ENCODE results near the gene SLC7A9.

Gene SLC7A9

DNA sequence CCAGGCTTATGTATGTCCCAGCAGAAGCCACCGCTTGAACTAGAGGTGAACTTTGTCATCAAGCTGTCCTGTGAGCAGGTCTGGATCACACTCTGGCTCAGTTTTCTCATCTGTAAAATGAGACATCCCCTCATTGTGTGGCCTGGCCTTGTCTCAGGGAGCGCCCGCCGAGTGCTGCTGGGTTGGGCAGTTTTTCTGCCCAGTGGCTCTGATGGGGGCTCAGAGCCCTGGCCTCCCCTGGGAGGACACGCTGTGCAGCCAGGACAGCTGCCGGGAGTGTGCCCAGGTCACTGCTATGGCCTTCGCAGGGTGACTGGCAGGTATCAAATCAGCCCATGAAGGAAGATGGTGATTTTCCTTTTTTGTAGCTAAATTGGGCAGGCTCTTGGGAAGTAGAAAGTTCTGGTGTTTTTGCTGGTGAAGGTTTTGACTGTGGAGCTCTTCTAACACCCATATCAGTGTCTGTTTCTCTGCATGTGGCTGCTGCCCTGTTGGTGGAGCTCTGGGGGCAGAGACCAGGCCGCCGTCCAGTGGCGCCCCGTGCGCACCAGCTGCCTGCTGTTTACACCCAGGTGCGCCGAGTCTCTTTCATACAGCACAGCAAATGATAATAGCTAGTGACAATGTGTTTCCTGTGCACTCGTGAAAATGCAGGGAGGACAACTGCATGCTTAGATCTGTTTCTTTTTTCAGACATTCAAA, 40.8 kb downstream of the SLC7A9 start:
- DNase-seq (ENCODE audit: low read depth in 2 of 2): no peak

DNA sequence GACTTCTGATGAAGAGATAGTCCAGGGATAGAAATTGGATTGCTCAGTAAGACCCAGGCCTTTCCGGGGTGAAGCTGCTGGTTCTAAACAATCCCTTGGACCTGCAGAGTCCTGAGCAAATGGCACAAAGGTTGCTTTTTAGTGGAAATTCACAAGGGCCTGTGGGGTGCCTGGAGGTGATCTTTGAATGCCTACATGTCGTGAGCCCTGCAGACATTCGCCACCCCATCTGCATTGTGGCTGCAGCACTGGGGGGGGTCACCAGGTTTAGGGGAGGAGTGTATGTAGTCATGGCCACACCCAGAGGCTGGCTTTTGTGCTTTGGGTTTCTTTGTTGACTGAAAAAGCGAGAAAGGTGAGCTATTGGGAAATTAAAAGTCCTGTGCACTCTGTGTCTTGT, 41.4 kb downstream of the SLC7A9 start:
- no peak for DNase-seq (ENCODE audit: low read depth in 2 of 2)

DNA sequence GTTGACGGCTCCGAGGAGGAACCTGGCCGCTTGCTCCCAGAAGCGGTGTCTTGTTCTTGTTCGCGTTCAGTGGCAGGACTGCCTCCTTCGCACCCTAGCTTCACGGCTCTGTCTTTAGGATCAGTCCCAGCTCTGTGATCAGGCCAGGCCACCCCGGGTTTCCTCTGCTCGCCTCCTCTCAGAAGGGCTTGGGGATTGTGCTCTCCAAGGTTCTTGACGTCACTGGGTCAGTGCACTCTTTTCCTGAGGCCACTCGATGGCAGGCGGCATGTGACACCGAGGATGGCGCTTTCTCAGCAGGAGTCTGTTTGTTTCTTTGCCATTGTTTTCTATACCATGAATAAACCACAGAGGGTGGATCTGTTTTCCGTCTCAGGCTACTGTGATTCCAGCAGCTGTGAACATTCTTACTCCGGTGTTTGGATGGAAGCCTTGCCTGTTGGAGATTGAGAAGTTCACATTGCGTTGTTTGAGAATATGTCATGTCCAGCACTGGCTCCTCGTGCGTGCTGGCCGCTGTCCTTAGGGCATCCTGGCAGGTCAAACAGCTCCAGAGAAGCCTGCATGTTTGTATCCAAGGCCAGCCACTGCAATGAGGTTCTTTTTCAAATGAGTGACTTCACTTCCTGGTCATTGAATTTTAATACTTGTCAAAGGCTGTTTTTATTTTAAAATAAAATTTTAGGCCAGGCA, 44.5 kb downstream of the SLC7A9 start:
- DNase-seq (ENCODE audit: low read depth in 2 of 2): no peak

DNA sequence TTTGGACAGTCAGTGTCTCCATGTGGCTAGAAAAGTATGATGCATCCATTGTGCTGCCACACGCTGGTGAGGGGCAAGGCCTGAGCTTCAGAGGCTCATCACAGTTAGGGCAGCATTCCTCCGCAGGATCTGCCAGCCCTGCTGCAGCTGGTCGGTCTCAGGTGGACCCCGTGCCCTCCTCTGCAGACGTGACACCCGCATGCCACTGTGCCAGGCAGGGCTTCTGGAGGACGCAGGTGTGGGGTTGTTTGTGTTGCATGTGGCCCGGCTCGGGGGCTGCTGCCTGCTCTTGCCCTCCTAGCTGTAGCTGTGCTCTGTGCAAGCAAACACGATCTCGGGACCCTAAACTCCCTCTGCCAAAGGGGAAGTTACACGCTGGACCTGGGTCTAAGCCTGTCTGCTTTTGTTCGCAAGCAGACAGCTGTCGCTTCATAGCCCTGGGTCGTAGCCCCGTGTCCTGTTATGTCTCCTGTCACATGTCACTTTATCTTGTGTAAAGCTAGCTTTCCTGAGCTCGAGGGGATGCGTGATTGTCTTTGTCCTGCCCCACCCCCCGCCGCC, 45.3 kb downstream of the SLC7A9 start:
- DNase-seq (ENCODE audit: low read depth in 2 of 2): no peak

DNA sequence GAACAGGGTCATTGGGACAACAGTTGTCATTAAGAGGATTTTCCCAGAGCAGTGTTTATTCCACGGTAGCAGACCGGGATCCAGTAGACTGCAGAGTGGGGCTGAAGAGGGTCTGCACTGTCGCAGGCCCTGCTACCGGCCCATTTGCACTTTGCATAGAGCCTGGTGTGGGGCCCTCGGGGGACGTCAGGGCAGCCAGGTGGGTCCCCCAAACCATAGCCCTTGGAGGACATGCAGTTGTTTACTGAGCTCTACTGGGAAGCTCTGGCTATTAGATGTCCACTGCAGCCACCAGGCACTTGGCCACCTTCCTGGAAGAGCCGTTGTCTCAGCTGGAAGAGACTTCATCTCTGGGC, 45.8 kb downstream of the SLC7A9 start:
- no peak for DNase-seq (ENCODE audit: low read depth in 2 of 2)

DNA sequence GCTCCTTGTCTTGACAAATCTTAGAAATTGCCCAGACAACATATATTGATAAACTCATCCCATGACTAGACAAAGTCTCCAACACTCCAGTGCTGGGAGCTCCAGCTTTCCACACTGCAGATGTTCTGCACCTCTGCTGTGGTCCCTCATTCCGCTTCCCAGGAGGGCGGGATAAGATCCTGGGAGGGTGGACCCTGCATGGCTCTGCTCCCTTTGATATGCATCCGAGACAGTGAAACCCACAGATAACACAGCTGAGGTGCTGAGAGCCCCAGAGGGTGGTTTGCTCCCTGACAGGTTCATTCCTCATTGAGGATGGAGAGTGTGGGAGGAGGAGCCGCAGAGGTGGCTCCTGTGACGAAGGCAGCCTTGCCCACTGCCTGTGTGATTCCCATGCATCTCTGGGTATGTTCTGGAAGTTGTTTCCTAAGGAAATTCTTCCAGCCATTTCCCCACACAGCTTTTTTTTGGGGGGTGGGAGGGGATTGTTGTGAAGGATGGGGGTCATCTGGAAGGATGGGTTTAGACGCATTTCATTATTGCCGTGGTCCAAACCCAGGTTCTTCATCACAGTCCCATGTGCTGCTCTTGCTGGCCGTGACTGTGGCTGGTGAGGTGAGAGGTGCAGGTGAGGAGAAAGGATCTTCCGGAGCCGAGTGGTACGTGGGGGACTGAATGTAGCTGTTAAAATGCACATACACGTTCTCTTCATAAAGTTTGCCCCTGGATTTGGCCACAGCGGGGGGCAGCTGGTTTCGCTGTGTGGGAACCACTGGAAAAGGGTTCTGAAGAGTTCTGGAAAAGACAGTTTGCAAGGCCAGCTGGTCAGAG, 46.4 kb downstream of the SLC7A9 start:
- DNase-seq (ENCODE audit: low read depth in 2 of 2): no peak

DNA sequence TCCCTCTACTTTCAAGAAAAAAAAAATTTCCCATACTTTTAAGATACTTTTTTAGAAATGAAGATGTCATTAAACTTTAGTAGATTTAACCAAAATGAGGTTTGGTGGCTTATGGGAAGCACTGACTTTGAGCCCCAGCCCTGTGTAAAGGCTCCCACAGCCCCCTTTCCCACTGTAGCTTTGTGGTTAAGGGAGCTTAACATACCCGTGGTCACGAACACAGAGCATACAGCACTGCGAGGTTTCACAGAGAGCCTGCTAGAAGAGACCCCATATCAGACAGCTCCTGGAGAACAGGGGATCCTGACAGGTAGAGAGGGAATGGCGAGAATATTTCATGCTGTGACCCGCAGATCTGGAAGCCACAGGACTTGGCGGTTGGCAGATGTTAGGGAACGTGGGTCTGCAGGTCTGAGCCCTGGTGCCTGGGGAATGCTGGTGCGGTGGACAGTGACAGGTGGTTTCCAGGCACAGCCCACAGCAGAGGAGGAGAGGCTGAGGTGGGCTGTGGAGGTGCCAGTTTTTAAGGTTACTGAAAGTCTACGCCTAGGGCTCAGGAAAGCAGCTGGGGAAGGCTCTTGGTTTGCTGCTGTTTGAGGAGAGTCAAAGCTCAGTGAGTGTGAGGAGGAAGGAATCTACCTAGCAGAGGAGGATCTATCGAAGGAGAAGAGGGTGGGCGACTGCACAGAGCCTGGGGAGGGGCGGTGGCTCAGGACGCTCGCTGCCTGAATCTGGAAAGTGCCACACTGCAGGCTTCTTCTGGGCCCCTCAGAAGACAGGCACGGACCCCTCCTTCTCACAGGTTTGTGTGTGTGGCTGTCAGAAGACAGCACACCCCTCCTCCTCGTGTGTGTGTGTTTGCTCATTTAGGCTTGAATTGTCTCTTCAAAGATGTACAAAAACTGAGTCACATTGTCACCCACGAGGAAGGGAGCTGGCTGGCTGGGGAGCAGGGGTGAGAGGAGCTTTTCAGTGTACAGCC, 49.9 kb downstream of the SLC7A9 start:
- no peak for DNase-seq (ENCODE audit: low read depth in 2 of 2)

DNA sequence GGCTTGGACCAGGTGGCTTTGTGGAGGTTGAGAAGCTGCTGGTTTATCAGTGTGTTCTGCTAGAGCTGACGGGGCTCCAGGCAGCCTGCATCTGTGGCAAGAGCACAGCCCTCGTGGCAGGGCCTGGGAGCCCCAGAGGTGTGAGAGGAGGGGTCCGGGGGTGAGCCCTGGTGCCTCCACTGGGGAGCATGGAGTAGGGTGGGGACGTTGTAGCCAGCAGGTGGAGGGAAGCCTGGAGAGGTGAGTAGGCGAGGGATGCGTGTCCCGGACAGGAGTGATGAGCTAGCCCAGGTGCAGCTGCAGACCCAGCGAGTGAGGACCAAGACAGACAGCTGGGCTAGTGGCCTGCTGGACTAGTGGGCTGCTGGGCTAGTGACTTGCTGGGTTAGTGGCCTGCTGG, 51.0 kb downstream of the SLC7A9 start:
- no peak for DNase-seq (ENCODE audit: low read depth in 2 of 2)

DNA sequence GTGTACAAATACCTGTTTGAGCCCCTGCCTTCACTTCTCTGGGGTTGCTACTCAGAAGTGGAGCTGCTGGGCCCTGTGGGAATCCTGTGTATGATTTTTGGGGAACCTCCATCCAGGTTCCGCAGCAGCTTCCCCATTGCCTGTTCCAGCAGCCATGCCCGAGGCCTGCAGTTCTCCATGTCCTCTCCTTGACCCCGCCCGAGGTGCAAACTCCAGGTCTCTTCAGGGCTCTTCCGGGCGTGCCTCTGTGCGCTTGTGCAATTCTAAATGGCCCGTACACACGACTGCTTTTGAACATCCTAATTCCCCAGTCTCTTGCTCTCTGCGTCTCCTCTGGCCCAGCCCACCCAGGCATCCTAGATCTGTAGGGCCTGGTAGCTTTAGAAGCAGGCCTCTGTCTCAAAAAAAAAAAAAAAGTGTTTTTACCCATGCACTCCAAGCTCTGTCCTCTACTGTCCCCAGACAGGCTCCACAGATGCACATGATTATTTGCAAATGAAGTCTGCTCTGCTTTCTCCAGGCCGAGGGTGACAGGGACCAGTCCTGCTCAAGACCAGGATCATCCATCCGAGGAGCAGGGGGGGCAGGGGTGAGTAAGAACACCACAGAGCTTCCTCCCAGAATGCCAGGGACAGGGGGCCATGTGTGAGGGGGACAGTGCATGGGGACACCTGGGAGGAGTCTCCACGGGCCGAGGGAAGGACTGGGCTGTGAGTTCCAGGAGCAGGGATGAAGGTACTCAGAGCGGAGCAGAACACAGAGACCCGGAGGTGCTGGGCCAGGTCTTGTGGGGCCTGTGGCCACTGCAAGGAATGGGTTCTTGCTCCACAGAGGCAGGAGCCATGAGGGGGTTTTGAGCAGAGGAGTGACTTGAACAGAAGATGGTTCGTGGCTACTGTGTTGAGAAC, 51.7 kb downstream of the SLC7A9 start:
- DNase-seq (ENCODE audit: low read depth in 2 of 2): no peak

DNA sequence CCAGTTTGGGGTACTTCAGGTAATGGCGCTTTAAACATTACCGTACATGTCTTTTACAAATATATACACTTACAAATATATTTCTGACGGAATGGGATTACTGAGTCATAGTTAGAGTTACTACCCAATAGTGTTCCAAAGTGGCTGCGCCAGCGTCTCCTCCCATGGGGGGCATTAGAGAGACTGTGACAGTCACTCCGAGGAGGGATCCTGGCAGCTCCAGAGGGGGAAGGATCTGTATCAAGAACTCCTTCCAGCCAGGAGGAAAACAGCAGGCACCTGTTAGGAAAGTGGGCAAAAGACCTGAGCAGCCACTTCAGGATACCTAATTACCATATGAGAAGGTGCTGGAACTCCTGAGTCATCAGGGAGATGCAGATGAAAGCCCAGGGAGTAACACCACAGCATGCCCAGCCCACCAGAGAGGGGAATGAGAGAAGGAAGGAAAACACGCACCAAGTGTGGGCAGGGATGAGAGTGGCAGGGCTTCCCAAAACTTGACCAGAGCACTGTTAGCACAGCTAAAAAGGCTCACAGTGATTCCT, 52.9 kb downstream of the SLC7A9 start:
- DNase-seq (ENCODE audit: low read depth in 2 of 2): no peak

DNA sequence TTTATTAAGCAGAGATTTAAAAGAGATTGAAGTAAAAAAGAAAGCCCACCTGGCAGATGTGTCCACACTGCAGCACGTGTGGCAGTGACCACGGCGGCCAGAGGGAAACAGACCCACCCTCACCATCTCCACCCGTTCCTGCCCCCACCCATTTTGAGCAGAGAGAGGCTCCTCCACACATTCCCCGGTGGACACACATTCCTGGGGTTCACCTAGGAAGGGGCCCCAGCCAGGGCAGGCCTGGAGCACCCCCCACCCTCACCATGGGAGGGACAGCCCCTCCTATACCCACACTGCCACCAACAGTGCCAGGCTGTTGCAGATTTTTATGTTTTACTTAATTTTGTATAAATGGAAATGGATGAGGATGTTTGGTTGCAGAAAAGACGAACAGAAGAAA, 54.9 kb downstream of the SLC7A9 start:
- DNase-seq (ENCODE audit: low read depth in 2 of 2): no peak

DNA sequence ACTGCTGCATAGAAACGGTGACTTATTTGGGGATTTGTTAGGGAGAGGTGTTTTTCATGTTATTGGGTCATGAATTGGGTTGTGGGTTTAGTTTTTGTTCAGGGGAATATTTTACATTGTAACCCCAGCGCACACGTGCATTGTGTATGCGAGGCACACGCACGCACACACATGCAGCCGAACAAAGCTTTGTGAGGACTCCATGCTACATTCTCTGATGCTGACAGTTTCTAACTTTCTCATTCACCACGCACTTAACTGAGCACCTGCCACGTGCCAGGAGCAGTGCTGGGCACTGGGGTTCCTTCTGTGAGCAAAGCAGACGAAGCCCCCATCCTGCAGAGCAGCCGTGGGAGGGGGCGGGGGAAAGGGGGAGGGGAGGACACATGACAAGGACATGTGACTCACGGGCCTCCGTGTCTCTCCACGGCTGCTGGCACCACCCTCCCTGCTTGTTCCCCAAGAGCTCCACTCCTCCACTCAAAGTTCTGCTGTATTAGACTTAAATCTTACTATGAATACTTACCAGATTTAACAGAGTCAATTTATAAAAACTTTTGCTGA, 55.6 kb downstream of the SLC7A9 start:
- DNase-seq (ENCODE audit: low read depth in 2 of 2): no peak

DNA sequence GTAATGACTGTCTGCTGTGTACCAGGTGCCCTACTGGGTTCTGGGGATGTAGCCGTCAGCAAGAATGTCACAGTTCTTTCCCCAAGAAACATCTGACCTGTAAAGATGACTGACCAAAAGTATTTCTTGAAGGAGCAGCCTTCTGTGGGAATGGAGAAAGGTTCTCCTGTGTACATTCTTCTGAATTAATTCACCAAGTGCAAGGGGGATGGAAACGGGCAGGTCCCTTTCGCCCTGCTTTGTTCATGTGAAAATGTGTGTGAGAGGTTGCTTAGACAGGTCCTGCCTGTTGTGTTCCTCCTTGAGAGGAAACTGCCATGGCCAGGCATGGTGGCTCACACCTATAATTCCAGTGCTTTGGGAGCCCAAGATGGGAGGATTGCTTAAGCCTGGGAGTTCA, 57.0 kb downstream of the SLC7A9 start:
- no peak for DNase-seq (ENCODE audit: low read depth in 2 of 2)

DNA sequence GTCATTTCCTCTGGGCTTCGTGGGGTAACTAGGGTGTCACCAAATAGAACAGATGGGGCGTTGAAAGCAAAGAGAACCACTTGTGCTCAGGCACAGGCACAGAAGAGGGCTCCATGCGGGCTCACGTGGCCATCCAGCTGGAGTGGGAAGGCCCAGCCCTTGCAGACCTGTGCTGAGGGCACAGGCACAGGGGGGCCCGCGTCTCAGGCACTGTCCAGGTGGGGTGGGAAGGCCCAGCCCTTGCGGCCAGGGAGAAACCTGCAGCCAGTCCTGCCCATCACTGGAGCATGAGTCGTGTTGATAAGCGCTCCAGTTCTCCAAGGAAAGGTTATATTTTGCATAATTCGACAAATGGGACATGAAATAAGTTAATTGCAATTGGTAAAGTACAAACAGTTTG, 57.5 kb downstream of the SLC7A9 start:
- no peak for DNase-seq (ENCODE audit: low read depth in 2 of 2)

DNA sequence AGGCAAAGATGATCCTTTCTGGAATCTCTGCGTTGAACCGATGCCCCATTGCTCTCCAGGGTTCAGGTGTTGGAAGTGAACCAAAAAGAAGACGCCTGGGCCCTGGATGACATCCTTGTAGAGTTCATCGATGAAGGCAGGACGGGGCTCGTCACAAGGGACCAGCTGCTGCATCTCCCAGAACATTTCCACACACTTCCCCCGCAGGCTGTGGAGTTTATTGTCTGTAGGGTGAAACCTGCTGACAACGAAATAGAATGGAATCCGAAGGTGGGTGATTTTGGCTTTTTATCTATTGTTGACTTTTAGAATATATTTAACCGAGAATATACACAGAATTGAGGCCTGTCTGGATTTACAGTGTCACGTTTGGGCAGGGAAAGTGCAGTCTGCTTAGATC, 58.4 kb downstream of the SLC7A9 start:
- no peak for DNase-seq (ENCODE audit: low read depth in 2 of 2)

DNA sequence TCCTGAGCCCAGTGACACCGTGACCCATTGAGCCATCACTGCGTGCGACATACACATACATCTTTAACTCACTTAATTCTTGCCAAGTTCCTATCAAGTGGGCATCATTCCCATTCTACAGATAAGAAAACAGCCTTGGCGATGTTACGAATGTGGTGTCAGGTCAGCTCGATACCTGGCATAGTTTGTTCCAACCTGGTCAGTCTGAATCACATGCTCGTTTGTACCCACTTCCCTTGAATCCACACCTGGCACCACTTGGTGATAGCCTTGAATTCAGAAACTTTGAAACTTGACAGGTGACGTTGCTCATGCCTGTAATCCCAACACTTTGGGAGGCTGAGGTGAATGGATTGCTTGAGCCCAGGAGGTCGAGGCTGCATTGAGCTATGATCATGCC, 59.1 kb downstream of the SLC7A9 start:
- no peak for DNase-seq (ENCODE audit: low read depth in 2 of 2)

DNA sequence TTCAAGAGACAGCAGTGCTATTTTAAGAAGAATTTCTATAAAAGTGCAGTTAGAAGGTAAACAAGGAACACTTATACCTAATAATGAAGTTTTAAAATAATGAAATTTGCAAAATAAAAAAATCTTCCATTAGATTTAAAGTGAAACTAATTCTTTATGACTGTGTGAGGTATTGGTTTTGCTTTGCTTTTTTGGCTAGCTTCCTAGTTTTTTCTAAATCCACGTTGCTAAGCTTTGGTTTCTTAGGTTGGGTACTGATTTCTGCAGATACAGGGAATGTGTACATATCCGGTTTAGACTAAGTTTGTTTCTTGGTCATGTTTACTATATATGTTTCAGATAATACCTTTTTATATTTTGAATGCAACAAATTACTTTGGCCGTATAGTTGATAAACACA, 59.8 kb downstream of the SLC7A9 start:
- no peak for DNase-seq (ENCODE audit: low read depth in 2 of 2)

DNA sequence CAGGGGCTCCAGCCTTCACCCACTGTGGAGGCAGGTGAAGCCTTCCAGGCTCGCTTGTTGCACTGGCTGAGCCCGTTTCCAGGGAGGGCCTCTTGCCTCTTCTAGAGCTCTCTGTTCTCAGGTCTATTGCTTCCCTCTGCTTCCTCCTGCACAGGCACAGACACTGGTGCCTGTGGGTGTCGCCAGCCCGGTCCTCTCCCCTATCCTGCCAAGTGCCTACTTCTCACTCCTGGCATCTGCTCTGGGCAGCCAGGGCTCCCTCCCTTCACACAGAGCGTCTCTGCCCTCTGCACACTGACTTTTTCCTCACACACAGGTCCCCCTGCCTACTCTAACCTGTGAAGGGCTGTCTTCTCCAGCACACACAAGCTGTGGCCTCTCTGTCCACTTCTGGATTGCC, 60.3 kb downstream of the SLC7A9 start:
- DNase-seq (ENCODE audit: low read depth in 2 of 2): no peak

DNA sequence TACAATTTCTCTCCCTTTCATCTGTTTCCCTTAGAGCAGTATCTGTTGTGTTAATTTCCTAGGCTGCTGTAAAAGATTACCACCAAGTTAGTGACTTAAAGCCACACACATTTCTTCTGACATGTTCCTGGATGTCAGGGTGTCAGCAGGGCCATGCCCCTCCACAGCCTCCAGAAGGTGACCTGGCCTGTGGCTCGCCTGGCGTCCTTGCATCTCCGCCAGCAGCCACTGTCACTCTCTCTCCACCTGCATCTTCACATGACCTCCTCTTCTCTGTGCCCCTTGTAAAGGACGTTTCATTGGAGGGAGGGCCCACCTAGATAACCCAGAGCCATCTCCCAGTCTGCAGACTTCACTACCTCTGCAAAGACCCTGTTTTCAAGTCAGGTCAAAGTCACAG, 61.3 kb downstream of the SLC7A9 start:
- DNase-seq (ENCODE audit: low read depth in 2 of 2): no peak

DNA sequence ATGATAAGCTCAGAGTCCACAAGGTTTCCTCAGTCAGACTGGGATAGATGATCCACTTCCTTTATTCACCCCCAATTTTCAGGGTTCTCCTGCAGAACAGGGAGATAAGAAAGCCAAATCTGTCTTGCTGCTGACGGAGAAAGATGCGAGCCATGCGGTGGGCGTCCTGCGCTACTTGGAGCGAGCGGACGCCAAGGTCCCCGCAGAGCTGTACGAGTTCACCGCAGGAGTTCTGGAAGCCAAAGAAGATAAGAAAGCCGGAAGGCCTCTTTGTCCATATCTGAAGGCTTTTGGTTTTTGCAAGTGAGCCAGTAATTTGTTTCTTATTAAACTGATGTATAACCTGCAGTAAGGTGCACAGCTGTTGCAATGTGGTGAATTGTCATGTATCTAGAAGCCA, 66.7 kb downstream of the SLC7A9 start:
- DNase-seq (ENCODE audit: low read depth in 2 of 2): no peak

Data from stimulated activated CD4-positive, alpha-beta T cell treated with anti-CD3 and anti-CD28 coated beads, Interleukin-15, amount 100 ng/mL, for 48 hours (primary cell).